ENCODE data around the gene NPW.
"Not testable (repeated sequence)": the region's sequence is repeated elsewhere in the genome, so short reads cannot be mapped to it uniquely, and the experiment has no call there.

NPW gene

GRCh38 chr16:2023092-2024031, 3.8 kb downstream of the NPW start:
- DNase-seq: peak; percentile 96

GRCh38 chr16:2024032-2024420, 4.4 kb downstream of the NPW start:
- DNase-seq: no peak

GRCh38 chr16:2025251-2025650, 5.7 kb downstream of the NPW start:
- no peak for DNase-seq

- no peak for DNase-seq
Measured at GRCh38 chr16:2025878-2026460, 6.4 kb downstream of the NPW start.

GRCh38 chr16:2026461-2027023, 7.0 kb downstream of the NPW start, which contains the start of gene NHERF2:
NHERF2 (plus strand) TSS chr16:2026902; CDS start chr16:2027006, 104 bp downstream.
- DNase-seq: no peak

- DNase-seq: peak; percentile 50
Measured at GRCh38 chr16:2027024-2028010, 7.7 kb downstream of the NPW start.

- DNase-seq: no peak
Measured at GRCh38 chr16:2028146-2028545, 8.6 kb downstream of the NPW start.

- no peak for DNase-seq
Measured at GRCh38 chr16:2028620-2029220, 9.1 kb downstream of the NPW start.

GRCh38 chr16:2029350-2029749, 9.8 kb downstream of the NPW start:
- DNase-seq: no peak

- no peak for DNase-seq
Measured at GRCh38 chr16:2030036-2030435, 10.5 kb downstream of the NPW start.

GRCh38 chr16:2031081-2031577, 11.5 kb downstream of the NPW start:
- no peak for DNase-seq

- DNase-seq: no peak
Measured at GRCh38 chr16:2032285-2033056, 12.9 kb downstream of the NPW start.

GRCh38 chr16:2033057-2033908, 13.7 kb downstream of the NPW start:
- peak; percentile 71 for DNase-seq

- not testable (repeated sequence) for DNase-seq
Measured at GRCh38 chr16:2033909-2034695, 14.5 kb downstream of the NPW start.

- no peak for DNase-seq
Measured at GRCh38 chr16:2034696-2035430, 15.3 kb downstream of the NPW start.

GRCh38 chr16:2035431-2036199, 16.0 kb downstream of the NPW start:
- peak; percentile 69 for DNase-seq

- DNase-seq: no peak
Measured at GRCh38 chr16:2036200-2036966, 16.8 kb downstream of the NPW start.

All from eye (tissue), 1 donor.